ENCODE results near the gene AASS. TPM values are rescaled to one million over a fixed set of nuclear protein-coding genes. Genes with fewer than 3 reads are reported as not detected.
A peak's percentile ranks its signal among the peaks of the same experiment; 100 is the strongest.

AASS gene
- total RNA-seq, 2 donors from 2014 or later: 3.5 TPM

DNA sequence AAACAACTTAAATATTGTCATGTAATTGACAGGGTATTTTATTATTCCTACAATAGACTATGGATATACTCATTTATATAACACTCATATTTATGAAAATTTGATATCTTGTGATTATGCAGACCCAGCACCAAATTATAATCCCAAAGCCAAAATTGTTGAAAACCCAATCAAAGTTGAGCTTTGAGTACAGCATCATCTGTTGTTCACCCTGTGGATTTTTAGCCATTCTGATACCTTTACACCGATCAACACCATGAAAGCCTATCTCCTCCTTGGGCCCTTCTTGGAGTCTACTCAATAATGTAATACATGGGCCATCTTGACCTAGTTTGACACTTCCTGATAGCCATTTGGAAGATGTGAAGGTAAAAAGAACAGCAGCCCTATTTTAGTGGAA is 49.5 kb downstream of the AASS start:
- Mint-ChIP-seq H3K36me3 (ENCODE audit: insufficient read depth in 2 of 2) (no peaks in the 10 kb centered on the region), H3K4me3 (no peak overlapping the region), H3K4me1 (ENCODE audit: low read depth) (no peaks in the 10 kb centered on the region), H3K27ac (no peak overlapping the region), H3K27me3 (ENCODE audit: low read depth) (no peaks in the 10 kb centered on the region), H3K9me3 (no peaks in the 10 kb centered on the region)
- no peak for ATAC-seq (replicated peaks in 1 of 2)
- DNase-seq: no peak

DNA sequence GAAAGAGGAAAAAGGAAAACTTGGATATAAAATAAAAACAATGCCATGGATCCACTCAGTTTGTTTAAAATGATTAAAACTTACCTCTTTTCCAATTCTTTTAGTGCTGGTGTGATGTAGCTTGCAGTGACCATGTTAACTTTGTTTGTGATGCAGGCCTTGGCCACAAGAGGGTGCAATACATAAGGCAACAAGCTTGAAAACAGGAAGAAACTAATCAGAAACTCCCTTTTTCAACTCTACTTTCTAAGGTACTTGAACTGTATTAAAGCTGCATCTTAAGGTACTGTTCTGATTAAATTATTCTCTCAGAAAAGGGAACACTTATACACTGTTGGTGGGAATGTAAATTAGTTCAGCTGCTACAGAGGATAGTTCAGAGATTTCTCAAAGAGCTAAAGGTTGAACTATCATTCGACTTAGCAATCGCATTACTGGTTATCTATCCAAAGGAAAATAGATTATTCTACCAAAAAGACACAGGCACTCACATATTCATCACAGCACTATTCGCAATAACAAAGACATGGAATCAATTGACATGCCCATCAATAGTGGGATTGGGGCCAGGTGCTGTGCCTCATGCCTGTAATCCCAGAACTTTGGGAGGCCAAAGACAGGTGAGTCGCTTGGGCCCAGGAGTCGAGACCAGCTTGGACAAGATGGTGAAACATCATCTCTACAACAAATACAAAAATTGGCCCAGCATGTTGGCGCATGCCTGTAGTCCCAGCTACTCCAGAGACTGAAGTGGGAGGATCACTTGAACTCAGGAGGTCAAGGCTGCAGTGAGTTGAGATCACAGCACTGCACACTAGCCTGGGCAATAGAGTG is 50.9 kb downstream of the AASS start:
- H3K27me3 Mint-ChIP-seq (ENCODE audit: low read depth): no peaks in the 10 kb centered on the region
- ATAC-seq (replicated peaks in 1 of 2): peak in 1 of 2 donors; percentile 46

DNA sequence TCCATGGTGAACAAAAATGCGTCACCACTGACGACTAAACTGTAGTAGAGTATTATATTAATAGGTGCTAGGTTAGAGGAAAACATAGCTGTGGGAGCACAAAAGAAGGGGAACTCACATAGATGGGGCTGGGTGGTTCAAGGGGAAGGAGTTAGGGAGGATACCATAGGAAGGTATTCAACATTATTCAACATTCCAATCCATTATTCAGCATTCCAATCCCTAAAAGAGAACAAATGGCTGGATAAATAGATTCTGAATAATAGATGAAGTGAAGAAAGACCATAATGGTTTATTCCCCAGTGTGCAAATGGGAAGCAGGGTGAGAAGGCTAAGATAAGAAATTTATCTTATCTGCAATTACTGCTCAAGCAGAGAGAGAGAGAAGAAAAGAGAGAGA is 61.4 kb downstream of the AASS start:
- Mint-ChIP-seq H3K36me3 (ENCODE audit: insufficient read depth in 2 of 2) (peaks cover 0 to under 1% of the 10 kb centered on the region in 2 donors), H3K9me3 (no peaks in the 10 kb centered on the region), H3K4me3 (no peak overlapping the region), H3K27me3 (ENCODE audit: low read depth) (no peaks in the 10 kb centered on the region), H3K4me1 (ENCODE audit: low read depth) (no peaks in the 10 kb centered on the region), H3K27ac (no peak overlapping the region)
- ATAC-seq (replicated peaks in 1 of 2) (no peak), DNase-seq (no peak)

More for the DNA sequence above, 50.9 kb downstream of the AASS start:
- no peak overlapping the region for H3K4me3 Mint-ChIP-seq
- DNase-seq: peak; percentile 51 to 57
- no peaks in the 10 kb centered on the region for H3K9me3 Mint-ChIP-seq
- H3K27ac Mint-ChIP-seq: peak overlapping the region; percentile 22
- H3K36me3 Mint-ChIP-seq (ENCODE audit: insufficient read depth in 2 of 2): no peaks in the 10 kb centered on the region
- H3K4me1 Mint-ChIP-seq (ENCODE audit: low read depth): no peaks in the 10 kb centered on the region

DNA sequence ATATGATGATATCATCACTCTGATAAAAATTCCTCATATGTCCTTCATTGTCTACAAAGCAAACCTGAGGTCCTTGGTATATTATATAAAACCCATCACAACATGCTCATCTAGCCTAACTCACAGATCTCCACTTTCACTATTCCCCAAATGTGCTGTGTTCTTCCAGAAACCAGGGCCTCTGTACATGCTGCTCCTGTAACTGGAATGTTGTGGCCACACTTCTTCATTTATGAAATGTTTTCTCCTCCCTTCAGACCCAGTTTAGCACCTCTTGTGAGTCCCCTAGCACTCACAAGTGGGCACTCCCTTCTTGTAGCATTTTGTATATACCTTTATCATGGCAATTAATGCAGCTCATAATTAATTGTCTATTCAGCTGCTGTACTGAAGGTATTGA is 61.9 kb downstream of the AASS start:
- Mint-ChIP-seq H3K27ac (no peak overlapping the region), H3K36me3 (ENCODE audit: insufficient read depth in 2 of 2) (peaks cover 0 to 2% of the 10 kb centered on the region in 2 donors), H3K27me3 (ENCODE audit: low read depth) (no peaks in the 10 kb centered on the region), H3K4me1 (ENCODE audit: low read depth) (no peaks in the 10 kb centered on the region), H3K4me3 (no peak overlapping the region), H3K9me3 (no peaks in the 10 kb centered on the region)
- DNase-seq (no peak), ATAC-seq (replicated peaks in 1 of 2) (no peak)

DNA sequence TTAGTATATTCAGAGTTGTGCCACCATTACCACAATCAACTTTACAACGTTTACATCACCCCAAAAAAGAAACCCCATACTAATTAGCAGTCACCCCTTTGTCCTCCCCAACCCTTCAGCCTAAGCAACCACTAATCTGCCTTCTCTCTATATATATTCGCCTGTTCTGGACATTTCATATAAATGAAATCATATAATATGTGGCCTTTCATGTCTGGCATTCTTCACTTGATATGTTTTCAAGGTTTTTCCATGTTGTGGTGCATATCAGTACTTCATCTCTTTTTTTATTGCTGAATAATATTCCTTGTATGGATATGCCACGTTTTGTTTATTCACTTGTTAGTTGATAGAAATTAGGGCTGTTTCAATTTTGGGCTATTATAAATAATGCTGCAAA is 70.4 kb downstream of the AASS start:
- Mint-ChIP-seq H3K27ac (no peak overlapping the region), H3K9me3 (no peaks in the 10 kb centered on the region), H3K36me3 (ENCODE audit: insufficient read depth in 2 of 2) (peaks cover 0 to 2% of the 10 kb centered on the region in 2 donors), H3K27me3 (ENCODE audit: low read depth) (no peaks in the 10 kb centered on the region), H3K4me1 (ENCODE audit: low read depth) (no peaks in the 10 kb centered on the region), H3K4me3 (no peak overlapping the region)
- ATAC-seq (replicated peaks in 1 of 2): no peak
- no peak for DNase-seq

DNA sequence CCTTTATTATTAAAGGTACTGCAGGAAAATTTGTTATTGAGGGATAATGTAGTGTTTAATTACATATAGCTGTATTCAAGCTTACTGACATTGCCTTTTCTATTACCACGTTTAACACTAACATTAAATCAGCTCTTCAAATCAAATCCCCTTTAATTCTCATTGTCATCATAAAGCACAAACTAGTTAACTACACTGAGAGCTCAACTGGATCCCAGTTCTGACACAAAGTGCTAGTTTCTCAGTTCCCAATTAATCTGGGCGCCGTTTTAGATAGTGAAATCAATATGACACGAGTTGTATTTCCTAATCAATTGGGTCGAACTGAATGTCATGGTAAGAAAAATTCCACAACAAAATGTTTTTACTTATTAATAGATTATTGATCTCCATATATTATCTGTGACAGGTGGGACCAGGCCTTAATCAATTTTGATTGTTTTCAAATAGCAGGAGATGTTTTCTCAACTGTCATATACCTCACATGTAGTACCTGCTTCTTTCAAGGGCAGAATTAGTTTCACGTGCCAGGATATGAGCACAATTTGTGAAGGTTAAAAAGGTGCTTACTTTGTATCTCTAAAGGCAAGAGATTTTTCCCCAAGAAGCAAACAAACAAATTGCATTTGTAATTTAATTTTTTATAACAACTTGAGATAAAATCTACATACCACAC is 71.0 kb downstream of the AASS start:
- Mint-ChIP-seq H3K4me1 (ENCODE audit: low read depth) (no peaks in the 10 kb centered on the region), H3K4me3 (no peak overlapping the region), H3K36me3 (ENCODE audit: insufficient read depth in 2 of 2) (peaks cover 0 to 2% of the 10 kb centered on the region in 2 donors), H3K27ac (no peak overlapping the region), H3K9me3 (no peaks in the 10 kb centered on the region), H3K27me3 (ENCODE audit: low read depth) (no peaks in the 10 kb centered on the region)
- DNase-seq (no peak), ATAC-seq (replicated peaks in 1 of 2) (no peak)

DNA sequence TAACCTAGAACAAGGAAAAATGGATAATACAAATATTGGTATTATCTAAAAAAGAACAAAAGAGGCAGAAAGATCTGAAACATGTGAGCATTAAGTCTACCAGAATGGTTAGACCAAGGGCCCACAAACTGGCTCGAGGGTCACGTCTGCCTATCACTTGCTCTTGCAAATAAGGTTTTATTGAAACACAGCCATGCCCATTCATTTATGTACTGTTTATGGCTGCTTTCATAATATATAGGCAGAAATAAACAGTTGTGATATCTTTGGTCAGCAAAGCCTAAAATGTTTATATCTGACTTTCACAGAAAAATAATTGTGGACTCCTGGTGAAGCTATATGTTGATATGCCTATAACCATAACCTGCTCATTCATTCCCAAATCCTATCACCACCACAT is 71.8 kb downstream of the AASS start:
- ATAC-seq (replicated peaks in 1 of 2) (no peak), DNase-seq (no peak)
- Mint-ChIP-seq H3K36me3 (ENCODE audit: insufficient read depth in 2 of 2) (no peaks in the 10 kb centered on the region), H3K4me3 (no peak overlapping the region), H3K27me3 (ENCODE audit: low read depth) (no peaks in the 10 kb centered on the region), H3K4me1 (ENCODE audit: low read depth) (no peaks in the 10 kb centered on the region), H3K9me3 (no peaks in the 10 kb centered on the region), H3K27ac (no peak overlapping the region)

DNA sequence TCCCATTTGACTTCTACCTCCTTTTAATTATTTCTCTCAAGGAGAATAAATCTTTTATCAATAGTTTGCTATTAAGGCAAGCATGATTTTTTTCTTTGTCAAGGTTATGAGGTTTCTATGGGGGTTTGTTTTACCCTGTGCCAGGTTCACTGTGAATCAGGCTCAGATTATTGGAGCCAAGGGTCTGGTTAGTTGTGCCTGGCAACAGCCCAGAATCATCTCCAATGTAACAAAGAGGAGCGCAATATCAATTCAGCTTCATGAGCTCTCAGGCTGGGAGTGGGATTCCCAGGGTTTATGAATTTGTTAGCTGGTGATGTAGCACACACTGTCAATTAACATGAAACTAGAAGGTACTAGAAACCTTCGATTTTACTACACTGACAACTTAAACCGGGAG is 73.2 kb downstream of the AASS start:
- H3K4me1 Mint-ChIP-seq (ENCODE audit: low read depth): no peaks in the 10 kb centered on the region
- H3K27me3 Mint-ChIP-seq (ENCODE audit: low read depth): no peaks in the 10 kb centered on the region
- ATAC-seq (replicated peaks in 1 of 2): no peak
- H3K4me3 Mint-ChIP-seq: no peak overlapping the region
- H3K36me3 Mint-ChIP-seq (ENCODE audit: insufficient read depth in 2 of 2): no peaks in the 10 kb centered on the region
- no peak overlapping the region for H3K27ac Mint-ChIP-seq
- no peaks in the 10 kb centered on the region for H3K9me3 Mint-ChIP-seq
- no peak for DNase-seq

DNA sequence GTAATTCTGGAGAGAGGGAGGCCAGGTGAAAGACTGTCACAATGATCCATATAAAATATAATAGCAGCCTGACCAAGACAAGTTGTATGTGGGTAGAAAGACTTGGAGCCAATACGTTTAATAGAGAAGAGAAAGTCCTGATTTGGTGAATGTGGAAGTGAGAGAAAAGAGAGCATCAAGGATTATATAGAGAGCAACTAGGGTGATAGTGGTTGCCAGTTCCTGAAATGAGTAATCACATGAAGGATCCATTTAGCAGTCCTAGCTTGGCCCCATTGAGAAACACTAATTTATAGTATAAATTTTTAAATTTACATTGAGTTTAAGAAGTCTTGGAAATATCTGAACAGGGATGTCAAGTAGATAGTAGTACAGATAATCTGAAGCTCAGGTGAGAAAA is 74.0 kb downstream of the AASS start:
- Mint-ChIP-seq H3K36me3 (ENCODE audit: insufficient read depth in 2 of 2) (no peaks in the 10 kb centered on the region), H3K4me1 (ENCODE audit: low read depth) (no peaks in the 10 kb centered on the region), H3K9me3 (no peaks in the 10 kb centered on the region)

DNA sequence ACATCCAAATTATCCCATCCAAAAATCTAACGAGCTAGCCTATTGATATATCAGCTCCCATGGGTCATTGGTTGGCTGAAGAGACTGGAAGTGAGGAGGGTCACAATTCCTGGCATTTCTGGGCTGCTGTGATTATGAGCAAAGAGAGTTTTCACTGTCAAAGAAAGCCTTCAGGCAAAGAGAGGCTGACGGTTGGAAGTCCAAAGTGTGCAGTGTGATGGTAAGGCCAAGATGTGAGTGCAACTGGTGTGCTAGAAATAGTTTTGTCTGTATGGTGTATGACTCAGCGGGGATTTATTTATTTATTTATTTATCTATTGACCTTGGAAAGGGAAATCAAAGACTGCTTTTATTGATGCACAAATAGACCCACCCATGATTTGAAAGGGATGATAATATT is 75.0 kb downstream of the AASS start:
- Mint-ChIP-seq H3K36me3 (ENCODE audit: insufficient read depth in 2 of 2) (no peaks in the 10 kb centered on the region), H3K4me1 (ENCODE audit: low read depth) (no peaks in the 10 kb centered on the region), H3K27me3 (ENCODE audit: low read depth) (no peaks in the 10 kb centered on the region), H3K27ac (no peak overlapping the region), H3K9me3 (no peaks in the 10 kb centered on the region), H3K4me3 (no peak overlapping the region)
- DNase-seq (no peak), ATAC-seq (replicated peaks in 1 of 2) (no peak)

More for the DNA sequence above, 74.0 kb downstream of the AASS start:
- Mint-ChIP-seq H3K27me3 (ENCODE audit: low read depth) (no peaks in the 10 kb centered on the region), H3K4me3 (no peak overlapping the region), H3K27ac (no peak overlapping the region)
- ATAC-seq (replicated peaks in 1 of 2): no peak
- DNase-seq: no peak

DNA sequence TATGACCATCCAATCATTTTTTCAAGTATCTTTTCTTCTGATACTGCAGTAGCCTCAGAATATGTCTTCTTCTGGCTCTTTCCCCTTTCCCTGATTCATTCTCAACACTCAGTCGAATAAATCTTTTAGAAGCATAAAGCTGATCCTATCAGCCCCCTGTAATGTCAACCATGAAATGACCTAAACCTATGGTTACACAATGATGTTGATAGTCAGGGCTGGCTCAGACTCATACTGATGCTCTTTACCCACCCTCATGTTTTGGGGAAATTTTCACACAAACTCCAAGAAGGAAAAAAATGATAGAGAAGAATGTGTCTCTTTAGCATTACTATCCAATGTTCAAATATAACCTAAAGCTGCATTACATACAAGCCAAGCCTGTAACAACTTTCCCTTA is 76.0 kb downstream of the AASS start:
- H3K27me3 Mint-ChIP-seq (ENCODE audit: low read depth): no peaks in the 10 kb centered on the region
- ATAC-seq (replicated peaks in 1 of 2) (no peak), DNase-seq (no peak)
- no peaks in the 10 kb centered on the region for H3K9me3 Mint-ChIP-seq
- no peaks in the 10 kb centered on the region for H3K4me1 Mint-ChIP-seq (ENCODE audit: low read depth)
- H3K4me3 Mint-ChIP-seq: no peak overlapping the region
- no peak overlapping the region for H3K27ac Mint-ChIP-seq
- no peaks in the 10 kb centered on the region for H3K36me3 Mint-ChIP-seq (ENCODE audit: insufficient read depth in 2 of 2)

DNA sequence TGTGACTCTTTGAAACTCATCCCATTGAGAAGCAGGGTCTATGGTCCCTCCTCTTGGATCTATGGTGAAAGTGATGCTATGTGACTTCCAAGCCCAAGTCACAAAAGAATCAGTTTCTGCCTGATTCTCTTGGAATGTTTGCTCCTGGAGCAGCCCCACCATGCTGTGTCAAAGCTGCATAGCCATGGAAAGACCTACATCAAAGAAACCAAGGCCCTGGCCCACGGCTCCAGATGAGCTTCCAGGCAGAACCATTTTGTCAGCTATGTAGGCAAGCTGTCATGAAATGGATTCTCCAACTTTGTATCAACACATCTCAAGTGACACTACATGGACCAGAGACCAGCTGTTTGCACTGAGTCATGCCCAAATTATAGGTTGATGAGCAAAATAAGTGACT is 77.0 kb downstream of the AASS start:
- DNase-seq (no peak), ATAC-seq (replicated peaks in 1 of 2) (no peak)
- Mint-ChIP-seq H3K4me3 (no peak overlapping the region), H3K9me3 (no peaks in the 10 kb centered on the region), H3K27ac (no peak overlapping the region), H3K27me3 (ENCODE audit: low read depth) (no peaks in the 10 kb centered on the region), H3K4me1 (ENCODE audit: low read depth) (no peaks in the 10 kb centered on the region), H3K36me3 (ENCODE audit: insufficient read depth in 2 of 2) (no peaks in the 10 kb centered on the region)

DNA sequence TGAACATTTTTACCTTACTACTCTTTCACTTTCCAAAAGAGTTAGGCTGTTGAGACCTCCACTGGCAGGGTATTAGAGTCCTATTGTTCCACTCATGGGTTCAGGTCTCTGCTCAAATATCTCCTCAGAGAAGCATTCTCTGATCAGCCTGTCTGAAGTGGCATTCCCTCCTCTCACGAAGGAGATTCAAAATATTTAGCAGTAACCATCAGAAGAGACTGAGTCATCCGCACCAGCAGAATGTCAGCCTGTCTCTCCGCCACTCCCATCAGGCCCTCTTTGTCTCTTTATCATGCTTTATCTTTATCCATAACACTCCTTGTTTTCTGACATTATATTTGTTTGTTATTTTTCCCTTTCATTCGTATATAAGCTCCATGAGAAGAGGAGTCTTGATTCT is 79.1 kb downstream of the AASS start:
- H3K4me1 Mint-ChIP-seq (ENCODE audit: low read depth): no peaks in the 10 kb centered on the region
- no peaks in the 10 kb centered on the region for H3K36me3 Mint-ChIP-seq (ENCODE audit: insufficient read depth in 2 of 2)
- no peak overlapping the region for H3K27ac Mint-ChIP-seq
- no peak for ATAC-seq (replicated peaks in 1 of 2)
- no peaks in the 10 kb centered on the region for H3K9me3 Mint-ChIP-seq
- no peaks in the 10 kb centered on the region for H3K27me3 Mint-ChIP-seq (ENCODE audit: low read depth)
- DNase-seq: no peak
- H3K4me3 Mint-ChIP-seq: no peak overlapping the region

DNA sequence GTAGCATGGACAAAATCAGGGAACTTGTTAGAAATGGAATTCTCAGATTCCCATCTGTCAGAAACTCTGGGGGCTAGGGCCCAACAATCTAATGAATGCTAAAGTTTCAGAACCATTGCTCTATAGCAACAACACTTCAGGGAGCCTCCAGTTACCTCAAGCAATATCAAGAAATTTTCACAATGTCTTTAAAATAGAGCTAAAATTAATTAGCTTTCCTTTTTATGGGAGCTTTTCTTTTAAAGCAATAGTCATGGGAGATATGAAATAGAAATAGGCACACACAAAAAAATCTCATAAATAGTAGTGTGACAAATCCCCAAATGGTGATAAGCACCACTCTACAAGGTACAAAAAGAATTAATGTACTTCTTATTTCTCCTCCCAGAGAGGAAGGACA is 80.9 kb downstream of the AASS start:
- Mint-ChIP-seq H3K4me3 (no peak overlapping the region), H3K27ac (no peak overlapping the region), H3K36me3 (ENCODE audit: insufficient read depth in 2 of 2) (no peaks in the 10 kb centered on the region), H3K9me3 (no peaks in the 10 kb centered on the region), H3K4me1 (ENCODE audit: low read depth) (no peaks in the 10 kb centered on the region), H3K27me3 (ENCODE audit: low read depth) (no peaks in the 10 kb centered on the region)
- no peak for ATAC-seq (replicated peaks in 1 of 2)
- no peak for DNase-seq
